A673 (cell line): ENCODE measurements around the gene ITPR2. TPM values are rescaled to one million over a fixed set of nuclear protein-coding genes. Genes with fewer than 3 reads are reported as not detected.

ENCODE experiments used
- BruUV-seq: library from RNA; stranded (reverse); fragments of 400-500 nt; replicated peaks from 2 replicates; lab custom pipeline; 2021; lab: Mats Ljungman, UMichigan
- CTCF ChIA-PET: fragments of 300-600 bp; sonication (Branson Sonifier 250); formaldehyde crosslinking; loops from one replicate; lab custom pipeline; 2022; ENCODE audit warnings: antibody characterized with exemption; lab: Charles Lee
- POLR2A ChIA-PET: fragments of 300-600 bp; sonication (Branson Sonifier 250); formaldehyde crosslinking; loops from one replicate; lab custom pipeline; 2022; ENCODE audit warnings: antibody characterized with exemption; ENCODE audit not compliant: low non-redundant PET; lab: Charles Lee
- DNase-seq: peaks from one replicate; pipeline ENCODE4 v3.0.0-alpha.2; 2015; ENCODE audit warnings: low spot score
- H3K27ac ChIP-seq: fragments of 200-600 bp; sonication (generic); 2 replicates; pipeline ENCODE4 v1.5.1; 2016; ENCODE audit warnings: mixed run types, low read depth, mild to moderate bottlenecking, mixed read lengths, antibody characterized with exemption, low read length; ENCODE audit not compliant: poor library complexity, severe bottlenecking
- H3K27me3 ChIP-seq: fragments of 200-600 bp; sonication (generic); replicated peaks from 2 replicates; pipeline ENCODE4 v1.6.1; 2017; ENCODE audit warnings: mixed run types, low read depth, mild to moderate bottlenecking, mixed read lengths, antibody characterized with exemption, low read length; ENCODE audit not compliant: insufficient read depth, poor library complexity
- H3K36me3 ChIP-seq: fragments of 200-600 bp; sonication (generic); 2 replicates; pipeline ENCODE4 v1.6.1; 2016; ENCODE audit warnings: mixed run types, mild to moderate bottlenecking, mixed read lengths, antibody characterized with exemption, low read length; ENCODE audit not compliant: insufficient read depth, poor library complexity, severe bottlenecking
- H3K4me1 ChIP-seq: fragments of 200-600 bp; sonication (generic); 2 replicates; pipeline ENCODE4 v1.6.1; 2017; ENCODE audit warnings: mixed run types, mild to moderate bottlenecking, mixed read lengths, antibody characterized with exemption, low read length; ENCODE audit not compliant: insufficient read depth, poor library complexity, severe bottlenecking
- H3K4me3 ChIP-seq: fragments of 200-600 bp; sonication (generic); 2 replicates; pipeline ENCODE4 v1.5.1; 2016; ENCODE audit warnings: low read depth, mixed run types, mild to moderate bottlenecking, mixed read lengths, low read length; ENCODE audit not compliant: poor library complexity, severe bottlenecking
- H3K9me3 ChIP-seq: fragments of 200-600 bp; sonication (generic); 2 replicates; pipeline ENCODE4 v1.6.1; 2016; ENCODE audit warnings: mixed run types, low read depth, mild to moderate bottlenecking, mixed read lengths, antibody characterized with exemption, low read length; ENCODE audit not compliant: poor library complexity, severe bottlenecking
- EZH2 ChIP-seq: fragments of 200-600 bp; sonication (generic); IDR thresholded peaks from 2 replicates; pipeline ENCODE4 v1.6.1; 2017; ENCODE audit warnings: borderline replicate concordance, low read depth, mild to moderate bottlenecking, mixed read lengths, antibody characterized with exemption, low read length; ENCODE audit not compliant: poor library complexity, severe bottlenecking
- intact Hi-C: fragments of 100-400 bp; cut with micrococcal nuclease; formaldehyde crosslinking; loops from one replicate; pipeline ENCODE4 v1.10.0; 2022; ENCODE audit not compliant: unreplicated experiment
- total RNA-seq: library from RNA; stranded (reverse); gene quantifications from 2 replicates; pipeline ENCODE4 v1.2.3, GENCODE V29; 2021
- TF ChIP-seq, protein P1 (sequence below): fragments of 300-800, 200-600 bp; sonication (generic); conservative IDR thresholded peaks from 2 replicates; pipeline ENCODE4 v1.5.1; 2017; ENCODE audit warnings: low read depth, mild to moderate bottlenecking, antibody characterized with exemption, low read length, moderate library complexity, mixed read lengths

ITPR2 gene
- total RNA-seq, 1 experiment from 2014 or later = 22.6 TPM

DNA sequence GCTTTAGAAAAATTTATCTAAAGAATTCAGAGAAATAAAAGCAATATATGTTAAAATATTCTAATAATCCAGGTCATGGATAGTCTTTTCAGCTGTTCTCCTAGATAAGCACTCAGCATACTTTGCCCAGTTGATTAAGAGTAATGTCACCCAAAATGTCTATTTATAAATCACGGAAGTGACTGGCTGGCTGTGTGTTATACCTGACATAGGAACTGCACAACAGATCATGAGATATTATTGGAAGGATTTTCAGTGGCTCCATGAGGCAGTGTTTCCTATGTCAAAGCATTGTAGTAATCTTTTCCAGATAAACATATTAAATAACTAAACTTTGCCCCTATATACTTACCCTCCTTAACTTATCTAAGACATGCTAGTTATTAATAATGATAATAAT is 128.8 kb downstream of the ITPR2 start:
- no peak for DNase-seq
- no TSS peak for BruUV-seq
- CTCF ChIA-PET = no interaction called here
- Histone ChIP-seq H3K36me3 (no peaks in the 10 kb centered on the region), H3K4me1 (peaks cover 29% of the 10 kb centered on the region), H3K4me3 (no peak overlapping the region), H3K9me3 (no peaks in the 10 kb centered on the region), H3K27me3 (no peaks in the 10 kb centered on the region), H3K27ac (no peak overlapping the region)
- POLR2A ChIA-PET = no interaction called here
- no peak for TF ChIP-seq EZH2
- TF ChIP-seq, protein P1, sequence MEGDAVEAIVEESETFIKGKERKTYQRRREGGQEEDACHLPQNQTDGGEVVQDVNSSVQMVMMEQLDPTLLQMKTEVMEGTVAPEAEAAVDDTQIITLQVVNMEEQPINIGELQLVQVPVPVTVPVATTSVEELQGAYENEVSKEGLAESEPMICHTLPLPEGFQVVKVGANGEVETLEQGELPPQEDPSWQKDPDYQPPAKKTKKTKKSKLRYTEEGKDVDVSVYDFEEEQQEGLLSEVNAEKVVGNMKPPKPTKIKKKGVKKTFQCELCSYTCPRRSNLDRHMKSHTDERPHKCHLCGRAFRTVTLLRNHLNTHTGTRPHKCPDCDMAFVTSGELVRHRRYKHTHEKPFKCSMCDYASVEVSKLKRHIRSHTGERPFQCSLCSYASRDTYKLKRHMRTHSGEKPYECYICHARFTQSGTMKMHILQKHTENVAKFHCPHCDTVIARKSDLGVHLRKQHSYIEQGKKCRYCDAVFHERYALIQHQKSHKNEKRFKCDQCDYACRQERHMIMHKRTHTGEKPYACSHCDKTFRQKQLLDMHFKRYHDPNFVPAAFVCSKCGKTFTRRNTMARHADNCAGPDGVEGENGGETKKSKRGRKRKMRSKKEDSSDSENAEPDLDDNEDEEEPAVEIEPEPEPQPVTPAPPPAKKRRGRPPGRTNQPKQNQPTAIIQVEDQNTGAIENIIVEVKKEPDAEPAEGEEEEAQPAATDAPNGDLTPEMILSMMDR = no peak
- intact Hi-C loops = loop anchor here (5.0 kb wide), 1 partner anchor 257 kb away; no protein-coding TSS in a partner anchor

DNA sequence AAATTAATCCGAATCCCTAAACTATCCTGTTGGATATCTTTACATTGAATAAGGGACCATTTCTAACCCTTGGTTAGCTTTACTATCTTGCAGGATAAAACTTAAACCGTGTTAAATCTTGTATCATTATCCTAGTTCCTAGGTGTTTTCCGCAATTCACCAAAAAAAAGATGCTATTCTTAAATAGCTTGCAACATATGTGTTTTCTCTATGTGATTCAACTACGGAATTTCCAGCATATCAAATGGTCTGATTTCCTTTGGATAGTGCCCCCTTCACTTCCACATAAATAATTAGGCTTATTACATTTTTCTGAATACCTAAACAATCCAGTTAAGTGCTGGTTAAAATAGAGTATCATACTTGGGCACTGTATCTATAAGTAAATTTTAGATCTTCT is 130.3 kb downstream of the ITPR2 start:
- Histone ChIP-seq H3K27ac (no peak overlapping the region), H3K4me3 (no peak overlapping the region), H3K36me3 (no peaks in the 10 kb centered on the region), H3K9me3 (no peaks in the 10 kb centered on the region), H3K4me1 (peaks cover 29% of the 10 kb centered on the region), H3K27me3 (no peaks in the 10 kb centered on the region)
- ChIA-PET POLR2A (no interaction called here), CTCF (interaction anchor here (0.7 kb wide), 1 partner anchor 19 kb away, joined by 5 read pairs; no protein-coding TSS in a partner anchor)
- TF ChIP-seq, protein P1 = no peak
- no peak for TF ChIP-seq EZH2
- intact Hi-C loops = loop anchor here (5.0 kb wide), 1 partner anchor 255 kb away; no protein-coding TSS in a partner anchor
- DNase-seq = no peak
- no TSS peak for BruUV-seq

DNA sequence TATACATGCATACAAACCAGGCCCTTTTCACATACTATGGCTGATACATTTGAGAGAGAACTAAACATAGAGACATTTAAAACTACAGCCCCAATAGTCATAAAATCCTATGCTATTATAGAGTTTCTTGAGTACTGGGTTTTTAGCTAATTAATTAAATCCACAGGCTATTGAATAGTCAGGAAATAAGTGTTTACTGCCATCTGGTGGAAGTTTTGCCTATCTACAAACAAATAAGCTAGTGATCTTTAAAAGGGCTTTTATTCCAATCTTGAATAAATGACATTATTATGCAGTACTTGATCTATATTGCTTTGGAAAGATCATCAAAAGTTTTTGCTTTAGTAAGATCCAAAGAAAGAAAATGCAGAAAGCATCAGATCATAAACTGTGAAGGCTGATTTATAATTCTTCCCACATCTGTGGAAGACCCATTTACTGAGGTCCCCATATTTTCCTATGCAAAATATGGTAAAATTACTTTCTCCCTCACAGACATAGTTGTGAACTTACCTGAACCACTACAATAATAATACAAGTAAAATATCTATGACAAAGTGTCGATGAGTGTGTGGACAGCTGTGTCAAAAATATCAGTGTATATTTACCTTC is 131.3 kb downstream of the ITPR2 start:
- Histone ChIP-seq H3K27me3 (no peaks in the 10 kb centered on the region), H3K9me3 (no peaks in the 10 kb centered on the region), H3K27ac (no peak overlapping the region), H3K36me3 (no peaks in the 10 kb centered on the region), H3K4me1 (peaks cover 29% of the 10 kb centered on the region), H3K4me3 (no peak overlapping the region)
- TF ChIP-seq EZH2 = no peak
- TF ChIP-seq, protein P1 = peak; percentile 75
- intact Hi-C loops = loop anchor here (1.0 to 5.0 kb wide), 3 partner anchors 254 to 579 kb away; no protein-coding TSS in a partner anchor
- BruUV-seq = no TSS peak
- ChIA-PET POLR2A (no interaction called here), CTCF (interaction anchor here (0.6 to 1.1 kb wide), 13 partner anchors 18 to 1750 kb away, joined by 3 to 12 read pairs (median 3); no protein-coding TSS in a partner anchor)
- peak; percentile 78 for DNase-seq
